Activated CD8-positive, alpha-beta memory T cell treated with anti-CD3 and anti-CD28 coated beads, Interleukin-2, amount 50 U/mL, for 1 hour (primary cell): Measurements from ENCODE around the gene TUBA3D.
"Not testable (repeated sequence)": the region's sequence is repeated elsewhere in the genome, so short reads cannot be mapped to it uniquely, and the experiment has no call there.

ENCODE experiments used
- DNase-seq: peaks from one replicate; pipeline ENCODE4 v3.0.0-alpha.2; 2020; ENCODE audit errors: extremely low read depth

The TUBA3D gene

GRCh38 chr2:131483981-131484820 lies 8.3 kb downstream of the TUBA3D start:
- DNase-seq: not testable (repeated sequence)

GRCh38 chr2:131484906-131485460 lies 9.1 kb downstream of the TUBA3D start:
- not testable (repeated sequence) for DNase-seq

DNA sequence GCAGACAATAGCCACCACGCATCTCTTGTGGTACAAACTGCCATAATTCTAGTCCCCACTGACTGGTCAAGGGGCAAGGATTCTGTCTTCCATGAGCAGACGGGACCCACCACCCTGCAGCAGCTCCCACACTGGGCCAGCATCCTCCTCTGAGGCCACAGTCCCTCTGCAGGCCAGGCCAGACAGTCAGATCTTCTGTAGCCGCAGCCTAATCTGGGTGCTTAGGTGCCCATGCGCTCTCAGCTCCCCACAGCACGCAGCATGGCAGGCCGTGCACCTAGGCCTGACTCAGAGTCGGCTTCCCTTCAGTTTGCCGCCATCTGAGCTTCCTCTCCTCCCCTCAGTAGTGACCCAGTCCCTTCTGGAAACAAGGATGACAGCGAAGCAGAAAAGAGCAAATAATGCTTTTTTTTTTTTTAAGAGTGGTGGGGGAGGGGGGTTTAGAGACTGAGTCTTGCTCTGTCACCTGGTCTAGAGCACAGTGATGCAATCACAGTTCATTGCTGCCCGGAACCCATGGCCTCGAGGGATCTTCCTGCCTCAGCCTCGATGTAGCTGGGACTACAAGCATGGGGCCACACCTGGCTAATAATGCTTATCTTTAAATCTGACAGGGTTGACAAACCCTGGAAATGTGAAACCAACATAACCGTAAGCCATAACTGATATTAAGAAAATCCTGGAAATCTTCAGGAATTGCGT lies 10.4 kb downstream of the TUBA3D start:
- not testable (repeated sequence) for DNase-seq

GRCh38 chr2:131488306-131489205 lies 12.6 kb downstream of the TUBA3D start:
- no peak for DNase-seq

DNA sequence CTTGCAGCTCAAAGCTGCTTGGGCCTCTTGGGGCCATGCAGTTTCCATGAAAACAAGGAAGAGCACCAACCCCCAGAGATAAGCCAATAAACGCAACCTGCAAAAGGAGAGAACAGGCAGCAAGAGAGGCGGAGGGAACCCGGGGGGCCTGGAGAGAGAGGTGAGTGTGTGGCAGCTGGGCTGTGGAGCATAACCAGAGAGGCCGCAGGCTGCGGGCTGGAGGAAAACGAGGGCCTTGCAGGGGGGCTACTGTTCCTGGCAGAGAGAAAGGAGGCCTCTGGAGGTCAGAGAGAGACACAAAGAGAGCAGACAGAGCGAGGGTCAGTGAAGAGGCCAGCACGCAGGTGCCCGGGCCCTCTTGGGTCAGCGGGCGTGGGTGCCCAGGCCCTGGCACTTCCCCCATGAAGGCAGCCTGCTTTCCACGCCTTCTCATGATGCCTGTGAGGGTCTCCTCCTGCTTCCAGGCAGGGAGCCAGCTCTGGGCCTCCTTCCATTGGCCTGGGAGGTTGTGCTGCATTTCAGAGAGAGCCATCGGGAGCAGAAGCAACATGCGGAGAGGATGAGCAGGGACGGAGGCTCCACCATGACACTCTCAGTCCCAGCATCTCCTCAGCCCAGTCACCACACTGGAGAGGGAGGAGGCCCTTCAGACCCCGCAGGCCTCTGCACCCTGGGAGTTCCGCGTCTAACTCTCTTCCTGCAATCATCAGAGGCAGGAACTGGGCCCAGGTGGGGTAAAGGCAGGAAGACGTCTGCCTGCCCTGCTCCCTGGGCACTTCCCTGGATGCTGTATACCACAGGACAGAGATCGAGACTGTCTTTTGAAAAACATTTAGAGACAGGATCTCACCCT lies 14.9 kb downstream of the TUBA3D start:
- not testable (repeated sequence) for DNase-seq

DNA sequence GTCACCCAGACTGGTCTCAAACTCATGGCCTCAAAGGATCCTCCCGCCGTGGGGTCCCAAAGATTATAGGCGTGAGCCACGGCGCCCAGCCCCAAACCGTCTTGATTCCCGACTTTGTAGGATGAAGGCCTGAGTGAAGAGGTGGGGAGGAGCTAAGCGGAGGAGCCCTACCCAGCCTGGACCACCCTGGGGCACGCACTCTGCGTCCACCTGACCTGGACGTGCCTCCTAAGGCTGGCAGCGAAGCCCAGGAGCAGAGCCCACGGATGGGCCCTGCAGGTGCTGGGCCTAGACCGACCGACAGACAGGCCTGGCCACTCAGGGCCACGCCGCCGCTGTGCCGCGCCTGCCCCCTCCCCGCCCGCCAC lies 15.5 kb downstream of the TUBA3D start:
- not testable (repeated sequence) for DNase-seq

- not testable (repeated sequence) for DNase-seq
These were observed 16.1 kb downstream of the TUBA3D start, which contains the start of gene MZT2A for GRCh38 chr2:131492015-131492417. Gene MZT2A (minus strand): TSS chr2:131492397. CDS start chr2:131492376, 21 bp downstream.

DNA sequence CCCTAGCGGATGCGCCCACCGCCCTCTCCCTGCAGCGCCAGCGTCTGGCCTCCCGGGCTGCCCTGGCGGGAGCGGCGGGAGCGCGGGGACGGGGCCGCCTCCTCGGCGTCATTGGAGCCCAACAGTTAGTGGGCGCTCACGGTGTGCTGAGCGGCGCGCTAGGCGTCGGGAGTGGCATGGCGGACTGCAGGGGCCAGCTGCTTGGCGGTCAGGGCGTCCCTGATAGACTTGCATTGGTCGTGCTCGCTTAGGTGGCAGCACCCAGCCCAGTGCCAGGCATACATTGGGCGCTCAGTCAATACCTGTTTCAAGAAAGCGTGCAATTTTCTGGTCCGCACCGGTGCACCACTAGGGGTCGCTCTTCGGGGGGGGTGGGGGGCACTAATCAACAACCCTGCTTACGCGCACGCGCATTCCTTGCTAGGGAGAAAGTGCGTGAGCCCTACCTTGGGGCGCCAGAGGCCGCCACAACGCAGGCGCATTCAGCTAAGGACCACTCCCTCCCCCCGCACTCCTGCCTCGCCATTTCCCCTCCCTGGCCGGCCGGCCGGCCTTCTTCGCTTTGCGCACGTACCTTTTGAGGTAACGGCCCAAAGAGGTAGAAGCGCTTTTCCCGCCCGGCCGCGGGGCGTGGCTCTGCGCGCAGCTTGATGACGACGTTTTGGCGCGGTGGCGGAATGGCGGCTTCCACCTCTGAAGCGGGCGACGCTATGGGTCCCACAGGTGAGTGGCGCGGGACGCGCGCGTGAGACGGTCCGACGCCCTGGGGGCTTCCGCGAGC lies 16.7 kb downstream of the TUBA3D start:
- peak; percentile 88 for DNase-seq

- no peak for DNase-seq
These were observed 17.5 kb downstream of the TUBA3D start for GRCh38 chr2:131493199-131493968.

DNA sequence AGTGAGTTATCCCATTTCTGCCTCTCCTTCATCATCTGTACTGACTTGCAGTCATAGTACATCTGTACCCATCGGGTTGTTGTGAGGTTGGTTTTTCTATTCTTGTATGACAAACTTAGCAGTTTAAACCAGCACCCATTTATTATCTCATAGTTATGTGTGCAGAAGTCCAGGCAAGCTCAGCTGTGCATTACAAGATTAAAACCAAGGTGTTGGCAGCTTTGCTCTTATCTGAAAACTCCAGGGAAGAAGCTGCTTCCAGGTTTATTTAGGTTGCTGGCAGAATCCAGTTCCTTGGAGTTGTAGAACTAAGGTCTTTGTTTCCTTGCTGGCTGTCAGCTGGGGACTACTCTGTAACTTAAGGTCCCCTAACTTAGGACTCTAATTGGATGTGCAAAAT lies 19.6 kb downstream of the TUBA3D start:
- DNase-seq: not testable (repeated sequence)

GRCh38 chr2:131498321-131498973 lies 22.5 kb downstream of the TUBA3D start:
- not testable (repeated sequence) for DNase-seq

DNA sequence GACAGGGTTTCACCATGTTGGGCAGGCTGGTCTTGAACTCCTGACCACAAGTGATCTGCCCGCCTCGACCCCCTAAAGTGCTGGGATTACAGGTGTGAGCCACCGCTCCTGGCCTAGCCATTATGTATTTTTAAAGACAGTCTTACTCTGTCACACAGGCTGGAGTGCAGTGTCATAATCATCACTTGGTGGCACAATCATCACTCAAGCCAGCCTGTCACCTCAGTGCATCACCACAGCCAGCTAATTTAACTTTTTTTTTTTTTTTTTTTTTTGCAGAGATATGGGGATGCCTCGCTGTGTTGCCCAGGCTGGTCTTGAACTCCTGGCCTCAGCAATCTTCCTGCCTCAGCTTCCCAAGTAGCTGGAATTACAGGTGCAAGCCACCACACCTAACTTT lies 27.7 kb downstream of the TUBA3D start:
- not testable (repeated sequence) for DNase-seq

DNA sequence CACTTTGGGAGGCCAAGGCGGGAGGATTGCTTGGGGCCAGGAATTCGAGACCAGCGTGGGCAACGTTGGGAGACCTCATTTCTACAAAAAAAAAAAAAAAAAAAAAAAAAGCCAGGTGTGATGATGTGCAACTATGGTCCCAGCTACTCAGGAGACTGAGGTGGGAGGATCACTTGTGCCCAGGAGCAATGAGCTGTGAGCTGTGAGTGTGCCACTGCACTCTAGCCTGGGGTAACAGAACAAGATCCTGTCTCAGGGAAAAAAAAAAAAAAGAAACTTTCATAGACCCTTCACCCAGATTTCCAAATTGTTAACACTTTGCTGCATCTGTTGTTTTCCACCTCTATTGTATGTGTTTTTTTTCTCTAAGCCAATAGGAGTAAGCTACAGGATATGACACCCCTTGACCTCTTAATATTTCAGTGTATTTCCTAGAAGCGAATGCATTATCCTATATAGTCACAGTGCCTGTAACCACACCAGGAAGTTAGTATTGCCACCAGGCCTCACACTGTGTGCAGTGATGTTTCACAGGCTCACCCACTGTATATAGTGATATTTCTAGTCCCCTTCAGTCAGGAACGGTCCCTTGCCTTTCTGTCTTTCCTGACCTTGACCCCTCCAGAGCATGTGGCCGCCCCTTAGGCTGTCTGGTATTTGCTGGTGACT lies 28.3 kb downstream of the TUBA3D start:
- DNase-seq: not testable (repeated sequence)

DNA sequence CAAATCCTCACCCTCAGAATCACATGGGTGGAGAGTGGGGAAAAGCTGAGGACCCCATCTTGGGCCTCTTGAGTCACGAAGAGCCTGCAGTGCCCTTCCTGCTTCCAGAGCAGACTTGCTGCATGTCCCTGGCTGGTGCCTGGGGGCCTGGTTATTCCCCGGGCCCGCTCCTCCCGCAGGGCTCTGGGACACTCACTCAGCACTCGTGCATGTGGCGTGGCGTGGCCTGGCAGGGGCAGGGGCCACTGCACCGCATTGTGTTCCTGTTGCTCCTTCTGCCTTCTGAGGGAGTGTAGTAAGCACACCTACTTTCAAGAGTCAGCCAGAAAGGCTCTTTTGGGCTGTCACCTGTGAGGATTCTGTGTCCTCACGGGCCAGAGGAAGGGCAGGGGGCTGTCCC lies 33.7 kb downstream of the TUBA3D start:
- DNase-seq: no peak

GRCh38 chr2:131511291-131511968 lies 35.5 kb downstream of the TUBA3D start:
- not testable (repeated sequence) for DNase-seq

- not testable (repeated sequence) for DNase-seq
These were observed 36.3 kb downstream of the TUBA3D start for GRCh38 chr2:131511969-131512870.
